ENCODE results near the gene UQCR11.

Gene UQCR11

GRCh38 chr19:1601613-1602064 lies 3.6 kb downstream of the UQCR11 start:
- TF ChIP-seq EZH2 (IDR thresholded peaks at IDR 0.05; ENCODE audit: borderline replicate concordance, low read depth, low read length, severe bottlenecking) (no peak), CTCF (IDR thresholded peaks at IDR 0.05; ENCODE audit: borderline replicate concordance, extremely low read depth, low read length, poor library complexity, severe bottlenecking) (peak; percentile 37)
- ATAC-seq (ENCODE audit: insufficient read depth, low read depth) (no peak), DNase-seq (no peak)
- H3K9me3 ChIP-seq (ENCODE audit: insufficient read depth, low read length, severe bottlenecking): no peaks in the 10 kb centered on the region
- peaks cover 34% of the 10 kb centered on the region for H3K4me1 ChIP-seq (ENCODE audit: insufficient read depth, low read length)
- no peak overlapping the region for H3K4me3 ChIP-seq (ENCODE audit: low read depth in 1 of 2, low read length in 2 of 2)
- H3K27ac ChIP-seq (ENCODE audit: low read length): no peak overlapping the region
- H3K36me3 ChIP-seq (ENCODE audit: insufficient read depth, low read length): peaks cover 59% of the 10 kb centered on the region
- no peak overlapping the region for H2AFZ ChIP-seq (ENCODE audit: low read depth, low read length)
- H3K4me2 ChIP-seq (ENCODE audit: insufficient read depth, low read length): no peak overlapping the region
- peaks cover 74% of the 10 kb centered on the region for H3K79me2 ChIP-seq (ENCODE audit: insufficient read depth, low read length)
- H3K27me3 ChIP-seq (ENCODE audit: insufficient read depth, low read length, poor library complexity): no peaks in the 10 kb centered on the region
- peaks cover 56% of the 10 kb centered on the region for H4K20me1 ChIP-seq (ENCODE audit: insufficient read depth, low read length)
- no peak overlapping the region for H3K9ac ChIP-seq (ENCODE audit: low read depth, low read length)

- TF ChIP-seq CTCF (IDR thresholded peaks at IDR 0.05; ENCODE audit: borderline replicate concordance, extremely low read depth, low read length, poor library complexity, severe bottlenecking) (no peak), EZH2 (IDR thresholded peaks at IDR 0.05; ENCODE audit: borderline replicate concordance, low read depth, low read length, severe bottlenecking) (no peak)
- H3K4me3 ChIP-seq (ENCODE audit: low read depth in 1 of 2, low read length in 2 of 2): no peak overlapping the region
- no peak overlapping the region for H3K4me2 ChIP-seq (ENCODE audit: insufficient read depth, low read length)
- DNase-seq: no peak
- H3K79me2 ChIP-seq (ENCODE audit: insufficient read depth, low read length): peaks cover 70% of the 10 kb centered on the region
- no peak overlapping the region for H3K9ac ChIP-seq (ENCODE audit: low read depth, low read length)
- H3K9me3 ChIP-seq (ENCODE audit: insufficient read depth, low read length, severe bottlenecking): no peaks in the 10 kb centered on the region
- no peak; the same call in 2 of the 3 replicates for ATAC-seq (ENCODE audit: insufficient read depth, low read depth)
- peaks cover 51% of the 10 kb centered on the region for H4K20me1 ChIP-seq (ENCODE audit: insufficient read depth, low read length)
- no peak overlapping the region for H2AFZ ChIP-seq (ENCODE audit: low read depth, low read length)
- H3K27ac ChIP-seq (ENCODE audit: low read length): no peak overlapping the region
- peaks cover 64% of the 10 kb centered on the region for H3K36me3 ChIP-seq (ENCODE audit: insufficient read depth, low read length)
- H3K27me3 ChIP-seq (ENCODE audit: insufficient read depth, low read length, poor library complexity): no peaks in the 10 kb centered on the region
- H3K4me1 ChIP-seq (ENCODE audit: insufficient read depth, low read length): peaks cover 19% of the 10 kb centered on the region
These were observed 5.8 kb downstream of the UQCR11 start for GRCh38 chr19:1599460-1599846.

- Histone ChIP-seq H3K4me1 (ENCODE audit: insufficient read depth, low read length) (peaks cover 14% of the 10 kb centered on the region), H2AFZ (ENCODE audit: low read depth, low read length) (no peak overlapping the region), H3K36me3 (ENCODE audit: insufficient read depth, low read length) (peaks cover 66% of the 10 kb centered on the region), H3K4me3 (ENCODE audit: low read depth in 1 of 2, low read length in 2 of 2) (no peak overlapping the region), H3K9me3 (ENCODE audit: insufficient read depth, low read length, severe bottlenecking) (no peaks in the 10 kb centered on the region), H3K79me2 (ENCODE audit: insufficient read depth, low read length) (peaks cover 65% of the 10 kb centered on the region), H4K20me1 (ENCODE audit: insufficient read depth, low read length) (peaks cover 47% of the 10 kb centered on the region), H3K9ac (ENCODE audit: low read depth, low read length) (no peak overlapping the region), H3K4me2 (ENCODE audit: insufficient read depth, low read length) (no peak overlapping the region), H3K27me3 (ENCODE audit: insufficient read depth, low read length, poor library complexity) (no peaks in the 10 kb centered on the region), H3K27ac (ENCODE audit: low read length) (no peak overlapping the region)
- no peak for DNase-seq
- TF ChIP-seq CTCF (IDR thresholded peaks at IDR 0.05; ENCODE audit: borderline replicate concordance, extremely low read depth, low read length, poor library complexity, severe bottlenecking) (no peak), EZH2 (IDR thresholded peaks at IDR 0.05; ENCODE audit: borderline replicate concordance, low read depth, low read length, severe bottlenecking) (no peak)
- ATAC-seq (ENCODE audit: insufficient read depth, low read depth): no peak
These were observed 6.3 kb downstream of the UQCR11 start for GRCh38 chr19:1598777-1599459.

All from DND-41 (cell line).